GM13976 (cell line): ENCODE measurements around the gene EFL1.

Source experiments
- DNase-seq: peaks from one replicate; pipeline ENCODE4 v3.0.0; 2012; ENCODE audit warnings: low spot score
- in situ Hi-C: fragments of 300-500 bp; cut with MboI; formaldehyde crosslinking; loops from one replicate; pipeline ENCODE4 v1.12.0; 2022; ENCODE audit warnings: low sequenced_read_pairs, mixed read lengths, inconsistent platforms; ENCODE audit not compliant: unreplicated experiment
- TF ChIP-seq, protein P1 (sequence below): IDR thresholded peaks from 2 replicates; pipeline ENCODE4 v1.5.1; 2012; ENCODE audit warnings: borderline replicate concordance, mild to moderate bottlenecking; ENCODE audit not compliant: insufficient read depth; ENCODE audit errors: extremely low read depth, missing control alignments, control extremely low read depth

EFL1 gene

DNA sequence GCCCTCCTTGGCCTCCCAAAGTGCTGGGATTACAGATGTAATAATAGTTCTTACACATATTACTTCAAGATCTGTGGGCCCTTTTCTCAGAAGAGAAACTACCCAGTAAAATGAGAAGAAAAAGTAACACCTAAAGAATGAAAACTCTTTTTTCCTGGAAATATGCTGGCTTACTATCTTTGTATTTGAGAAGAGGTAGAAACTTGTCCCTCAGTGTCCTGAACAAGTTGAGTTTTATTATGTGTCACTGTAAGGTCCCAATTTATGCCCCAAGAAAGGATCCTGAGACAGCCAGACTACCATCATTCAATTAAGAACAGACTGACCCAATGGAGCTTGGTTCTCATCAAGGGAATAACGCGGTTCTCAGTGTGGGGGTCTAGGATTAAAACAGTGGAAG is 93.8 kb downstream of the EFL1 start:
- TF ChIP-seq, protein P1, sequence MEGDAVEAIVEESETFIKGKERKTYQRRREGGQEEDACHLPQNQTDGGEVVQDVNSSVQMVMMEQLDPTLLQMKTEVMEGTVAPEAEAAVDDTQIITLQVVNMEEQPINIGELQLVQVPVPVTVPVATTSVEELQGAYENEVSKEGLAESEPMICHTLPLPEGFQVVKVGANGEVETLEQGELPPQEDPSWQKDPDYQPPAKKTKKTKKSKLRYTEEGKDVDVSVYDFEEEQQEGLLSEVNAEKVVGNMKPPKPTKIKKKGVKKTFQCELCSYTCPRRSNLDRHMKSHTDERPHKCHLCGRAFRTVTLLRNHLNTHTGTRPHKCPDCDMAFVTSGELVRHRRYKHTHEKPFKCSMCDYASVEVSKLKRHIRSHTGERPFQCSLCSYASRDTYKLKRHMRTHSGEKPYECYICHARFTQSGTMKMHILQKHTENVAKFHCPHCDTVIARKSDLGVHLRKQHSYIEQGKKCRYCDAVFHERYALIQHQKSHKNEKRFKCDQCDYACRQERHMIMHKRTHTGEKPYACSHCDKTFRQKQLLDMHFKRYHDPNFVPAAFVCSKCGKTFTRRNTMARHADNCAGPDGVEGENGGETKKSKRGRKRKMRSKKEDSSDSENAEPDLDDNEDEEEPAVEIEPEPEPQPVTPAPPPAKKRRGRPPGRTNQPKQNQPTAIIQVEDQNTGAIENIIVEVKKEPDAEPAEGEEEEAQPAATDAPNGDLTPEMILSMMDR, result no peak
- in situ Hi-C loops, result no loop called here
- DNase-seq, result no peak

DNA sequence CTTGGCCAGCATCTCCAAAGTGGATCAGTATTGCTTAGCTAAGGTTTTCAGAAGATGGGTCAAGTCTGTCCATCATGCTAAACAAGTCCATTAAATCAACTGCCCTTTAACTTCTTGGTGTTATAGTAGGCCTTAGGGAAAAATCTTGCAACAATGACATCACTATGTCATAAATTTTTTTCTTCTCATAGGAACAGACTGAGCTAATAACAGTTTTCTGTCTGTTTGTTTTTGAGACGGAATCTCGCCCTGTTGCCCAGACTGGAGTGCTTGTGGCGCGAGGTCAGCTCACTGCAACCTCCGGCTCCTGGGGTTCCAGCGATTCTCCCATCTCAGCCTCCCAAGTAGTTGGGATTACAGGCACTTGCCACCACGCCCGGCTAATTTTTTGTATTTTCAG is 94.2 kb downstream of the EFL1 start:
- TF ChIP-seq, protein P1, result no peak
- in situ Hi-C loops, result no loop called here
- no peak for DNase-seq

DNA sequence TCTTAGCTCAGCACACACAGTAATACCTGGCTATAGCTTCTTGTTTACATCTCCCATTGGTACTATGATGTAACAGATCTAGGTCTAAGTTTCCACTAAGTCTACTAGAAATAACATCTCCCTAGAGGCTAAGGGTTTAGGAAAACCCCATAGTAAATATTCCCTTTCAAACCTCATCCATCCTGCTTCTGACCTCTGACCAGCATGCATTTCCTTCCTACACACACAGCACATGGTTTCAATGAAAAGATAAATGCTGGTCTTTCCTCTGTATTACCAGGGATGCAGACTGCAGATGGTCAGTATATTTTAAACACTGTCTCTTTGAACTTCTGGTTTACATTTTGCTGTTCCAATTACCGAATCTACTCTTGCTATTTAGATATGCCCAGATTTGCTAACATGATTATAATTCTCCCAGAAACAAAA is 96.6 kb downstream of the EFL1 start:
- TF ChIP-seq, protein P1, result no peak
- in situ Hi-C loops, result no loop called here
- peak; percentile 33 for DNase-seq

DNA sequence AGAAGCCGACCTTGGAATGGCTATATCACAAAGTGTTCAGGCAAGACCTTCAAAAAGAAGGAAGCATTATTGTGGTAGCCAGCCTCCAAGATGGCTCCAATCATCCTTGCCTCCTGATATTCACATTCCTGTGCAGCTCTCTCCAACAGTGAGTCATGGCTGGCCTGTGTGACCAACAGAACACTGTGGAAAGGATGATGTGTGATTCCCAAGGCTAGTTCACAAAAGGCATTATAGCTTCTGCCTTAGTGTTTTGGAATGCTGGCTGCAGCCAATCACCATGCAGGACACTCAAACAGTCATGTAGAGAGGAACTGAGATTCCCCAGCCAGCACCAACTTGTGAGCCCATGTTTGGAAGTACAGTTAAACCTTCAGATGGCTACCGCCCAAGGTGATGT is 102.6 kb downstream of the EFL1 start:
- in situ Hi-C loops, result no loop called here
- TF ChIP-seq, protein P1, result no peak
- DNase-seq, result no peak

DNA sequence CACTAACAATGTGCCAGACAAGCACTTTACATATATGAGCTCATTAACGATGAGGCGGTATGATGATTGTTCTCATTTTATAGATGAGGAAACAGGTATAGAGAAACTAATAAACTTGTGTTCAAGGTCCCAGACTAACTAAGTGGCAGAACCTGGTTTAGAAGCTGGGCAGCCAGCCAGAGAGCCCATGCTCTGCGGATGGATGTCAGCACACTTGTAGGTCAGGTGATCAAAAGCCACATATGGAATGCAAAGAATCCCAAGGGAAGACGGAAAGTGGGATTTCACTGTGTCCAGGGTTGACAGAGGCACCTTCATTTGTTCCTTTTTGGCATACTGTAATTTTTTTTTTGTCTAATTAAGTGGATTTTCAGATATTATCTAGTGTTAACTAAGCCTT is 103.7 kb downstream of the EFL1 start:
- DNase-seq, result no peak
- in situ Hi-C loops, result no loop called here
- TF ChIP-seq, protein P1, result no peak

DNA sequence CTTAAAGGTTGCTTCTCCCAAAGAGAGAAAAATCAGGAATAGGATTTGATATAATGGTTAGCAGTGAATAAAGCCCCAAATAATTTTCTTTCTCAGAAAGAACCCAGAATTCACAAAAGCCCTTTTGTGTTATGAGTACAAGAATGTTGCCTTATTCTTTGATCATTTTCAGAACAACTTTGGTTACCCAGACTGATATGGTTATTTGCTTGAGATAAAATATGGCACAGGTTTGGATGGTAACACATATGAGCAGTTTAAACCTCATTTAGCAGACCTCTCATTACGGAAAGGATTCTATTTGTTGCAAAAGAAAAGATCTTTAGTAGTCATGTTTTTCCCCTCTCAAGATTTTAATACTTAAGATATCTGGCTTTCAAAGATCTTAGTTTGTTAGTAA is 111.9 kb downstream of the EFL1 start:
- in situ Hi-C loops, result no loop called here
- TF ChIP-seq, protein P1, result no peak

DNA sequence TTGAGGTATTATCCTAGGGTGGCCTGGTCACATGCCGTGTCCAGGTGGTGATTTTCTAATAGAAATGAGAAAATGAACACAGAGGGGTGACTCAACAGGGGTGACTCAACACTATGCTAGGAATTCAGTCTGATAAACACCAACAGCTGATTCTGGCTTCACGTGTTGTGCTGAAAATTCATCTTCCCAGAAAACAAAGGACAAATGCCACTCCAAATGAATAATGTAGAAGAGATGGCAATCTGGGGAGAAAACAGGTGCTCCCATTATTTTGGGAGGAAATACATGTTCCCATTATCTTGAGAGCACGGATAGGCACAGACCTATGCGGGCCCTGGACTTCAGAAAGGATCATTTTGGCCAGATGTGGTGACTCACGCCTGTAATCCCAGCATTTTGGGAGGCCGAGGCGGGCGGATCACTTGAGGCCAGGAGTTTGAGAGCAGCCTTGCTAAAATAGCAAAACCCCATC is 115.5 kb downstream of the EFL1 start:
- TF ChIP-seq, protein P1, result no peak
- in situ Hi-C loops, result no loop called here
- no peak for DNase-seq

More for the DNA sequence above, 111.9 kb downstream of the EFL1 start:
- DNase-seq, result no peak
